Measurements from ENCODE around the gene OR6V1.
"Not testable (repeated sequence)": the region's sequence is repeated elsewhere in the genome, so short reads cannot be mapped to it uniquely, and the experiment has no call there.

Gene OR6V1

DNA sequence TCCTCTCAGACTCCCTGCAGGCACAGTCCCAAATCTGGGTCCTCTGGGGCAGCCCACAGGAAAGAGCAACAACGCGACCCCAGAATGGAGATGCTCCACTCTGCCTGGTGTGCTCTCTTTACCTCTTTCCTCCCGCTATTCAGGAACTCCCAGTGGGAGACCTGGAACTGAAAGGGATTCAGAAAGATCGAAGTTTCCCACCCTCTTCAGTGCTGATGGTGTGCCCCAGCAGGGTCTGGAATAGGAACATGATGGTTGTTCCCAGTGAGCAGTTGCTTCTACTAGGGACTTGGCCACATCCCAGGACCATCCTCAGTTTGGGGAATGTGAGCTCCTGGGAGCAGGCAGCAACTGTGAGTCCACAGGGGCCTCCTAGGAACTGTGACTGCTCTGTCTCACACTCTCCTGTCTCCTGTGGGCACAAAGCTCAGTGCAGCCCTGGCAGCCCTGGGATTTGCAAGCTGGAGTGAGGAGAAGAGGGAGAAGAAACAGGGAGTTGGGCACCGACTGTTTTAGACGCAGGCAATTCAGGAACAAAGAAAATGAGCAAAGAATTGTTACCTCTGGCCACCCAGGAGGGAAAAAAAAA lies 17.9 kb downstream of the OR6V1 start:
- H3K36me3 ChIP-seq (ENCODE audit: insufficient read depth), result no peaks in the 10 kb centered on the region
- no peak overlapping the region for H3K9ac ChIP-seq
- no peaks in the 10 kb centered on the region for H3K27me3 ChIP-seq (ENCODE audit: insufficient read depth, low read depth)
- no peak overlapping the region for H3K4me3 ChIP-seq (IDR thresholded peaks at IDR 0.05; ENCODE audit: insufficient read depth, low read depth, low read length)
- H4K20me1 ChIP-seq (ENCODE audit: insufficient read depth), result no peaks in the 10 kb centered on the region
- no peak overlapping the region for H2AFZ ChIP-seq (ENCODE audit: low read depth)
- no peak overlapping the region for H3K27ac ChIP-seq
- TF ChIP-seq, protein P1, sequence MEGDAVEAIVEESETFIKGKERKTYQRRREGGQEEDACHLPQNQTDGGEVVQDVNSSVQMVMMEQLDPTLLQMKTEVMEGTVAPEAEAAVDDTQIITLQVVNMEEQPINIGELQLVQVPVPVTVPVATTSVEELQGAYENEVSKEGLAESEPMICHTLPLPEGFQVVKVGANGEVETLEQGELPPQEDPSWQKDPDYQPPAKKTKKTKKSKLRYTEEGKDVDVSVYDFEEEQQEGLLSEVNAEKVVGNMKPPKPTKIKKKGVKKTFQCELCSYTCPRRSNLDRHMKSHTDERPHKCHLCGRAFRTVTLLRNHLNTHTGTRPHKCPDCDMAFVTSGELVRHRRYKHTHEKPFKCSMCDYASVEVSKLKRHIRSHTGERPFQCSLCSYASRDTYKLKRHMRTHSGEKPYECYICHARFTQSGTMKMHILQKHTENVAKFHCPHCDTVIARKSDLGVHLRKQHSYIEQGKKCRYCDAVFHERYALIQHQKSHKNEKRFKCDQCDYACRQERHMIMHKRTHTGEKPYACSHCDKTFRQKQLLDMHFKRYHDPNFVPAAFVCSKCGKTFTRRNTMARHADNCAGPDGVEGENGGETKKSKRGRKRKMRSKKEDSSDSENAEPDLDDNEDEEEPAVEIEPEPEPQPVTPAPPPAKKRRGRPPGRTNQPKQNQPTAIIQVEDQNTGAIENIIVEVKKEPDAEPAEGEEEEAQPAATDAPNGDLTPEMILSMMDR (conservative IDR thresholded peaks at IDR 0.05; ENCODE audit: low read depth, low read length), result no peak
- H3K4me2 ChIP-seq, result no peak overlapping the region
- no peaks in the 10 kb centered on the region for H3K4me1 ChIP-seq (ENCODE audit: low read depth, poor library complexity, severe bottlenecking)
- no peaks in the 10 kb centered on the region for H3K79me2 ChIP-seq (ENCODE audit: insufficient read depth, low read depth)

- Histone ChIP-seq H2AFZ (ENCODE audit: low read depth) (no peak overlapping the region), H4K20me1 (ENCODE audit: insufficient read depth) (no peaks in the 10 kb centered on the region), H3K36me3 (ENCODE audit: insufficient read depth) (no peaks in the 10 kb centered on the region), H3K9ac (no peak overlapping the region), H3K79me2 (ENCODE audit: insufficient read depth, low read depth) (no peaks in the 10 kb centered on the region), H3K27ac (no peak overlapping the region), H3K4me2 (no peak overlapping the region), H3K4me3 (IDR thresholded peaks at IDR 0.05; ENCODE audit: insufficient read depth, low read depth, low read length) (no peak overlapping the region), H3K27me3 (ENCODE audit: insufficient read depth, low read depth) (no peaks in the 10 kb centered on the region), H3K4me1 (ENCODE audit: low read depth, poor library complexity, severe bottlenecking) (no peaks in the 10 kb centered on the region)
- TF ChIP-seq, protein P1 (conservative IDR thresholded peaks at IDR 0.05; ENCODE audit: low read depth, low read length), result no peak
Measured at GRCh38 chr7:143073556-143073955, 21.4 kb downstream of the OR6V1 start.

DNA sequence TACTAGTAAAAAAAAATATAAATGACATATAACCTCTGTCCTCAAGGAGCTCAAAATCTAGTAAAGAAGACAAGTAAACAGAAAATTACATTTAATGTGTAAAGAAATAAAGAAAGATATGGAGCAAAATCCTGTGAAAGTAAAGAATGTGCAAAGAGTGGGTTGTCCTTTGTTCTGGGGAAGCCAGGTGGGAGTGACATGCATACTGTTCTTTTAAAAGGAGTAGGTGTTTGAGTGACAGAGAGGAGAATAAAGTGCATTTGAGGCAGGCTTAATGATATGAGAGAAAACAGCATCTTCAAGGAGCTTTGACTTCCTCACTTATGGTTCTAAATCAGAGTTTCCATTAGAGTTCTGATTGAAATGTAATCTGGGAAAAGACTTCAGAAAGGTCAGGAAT lies 22.0 kb downstream of the OR6V1 start:
- Histone ChIP-seq H3K4me2 (no peak overlapping the region), H3K4me1 (ENCODE audit: low read depth, poor library complexity, severe bottlenecking) (no peaks in the 10 kb centered on the region), H4K20me1 (ENCODE audit: insufficient read depth) (no peaks in the 10 kb centered on the region), H3K9ac (no peak overlapping the region), H3K4me3 (IDR thresholded peaks at IDR 0.05; ENCODE audit: insufficient read depth, low read depth, low read length) (no peak overlapping the region), H3K79me2 (ENCODE audit: insufficient read depth, low read depth) (no peaks in the 10 kb centered on the region), H3K27me3 (ENCODE audit: insufficient read depth, low read depth) (no peaks in the 10 kb centered on the region), H2AFZ (ENCODE audit: low read depth) (no peak overlapping the region), H3K36me3 (ENCODE audit: insufficient read depth) (no peaks in the 10 kb centered on the region), H3K27ac (no peak overlapping the region)
- TF ChIP-seq, protein P1 (conservative IDR thresholded peaks at IDR 0.05; ENCODE audit: low read depth, low read length), result no peak

DNA sequence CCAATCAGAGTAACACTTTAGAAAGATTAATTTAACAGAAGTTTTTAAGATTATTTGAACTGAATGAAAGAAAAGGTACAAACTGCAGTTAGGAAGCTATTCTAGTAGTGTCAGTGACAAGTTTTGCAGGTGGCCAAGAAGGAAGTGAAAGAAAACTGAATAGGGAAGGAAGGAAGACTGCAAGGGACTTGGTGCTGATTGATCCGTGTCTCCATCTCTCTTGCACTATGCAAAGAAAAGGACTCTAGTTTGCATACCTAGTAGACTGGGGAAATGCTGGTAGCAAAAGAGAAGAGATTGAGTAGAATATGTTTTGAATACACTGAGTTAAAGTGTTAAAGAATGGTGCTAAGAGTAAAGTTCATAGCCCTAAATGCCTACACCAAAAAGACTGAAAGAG lies 33.0 kb downstream of the OR6V1 start:
- Histone ChIP-seq H3K4me1 (ENCODE audit: low read depth, poor library complexity, severe bottlenecking) (no peaks in the 10 kb centered on the region), H3K4me2 (no peak overlapping the region), H3K4me3 (IDR thresholded peaks at IDR 0.05; ENCODE audit: insufficient read depth, low read depth, low read length) (no peak overlapping the region), H3K79me2 (ENCODE audit: insufficient read depth, low read depth) (no peaks in the 10 kb centered on the region), H3K36me3 (ENCODE audit: insufficient read depth) (no peaks in the 10 kb centered on the region), H3K27ac (no peak overlapping the region), H3K9ac (no peak overlapping the region), H2AFZ (ENCODE audit: low read depth) (no peak overlapping the region), H4K20me1 (ENCODE audit: insufficient read depth) (no peaks in the 10 kb centered on the region), H3K27me3 (ENCODE audit: insufficient read depth, low read depth) (no peaks in the 10 kb centered on the region)
- TF ChIP-seq, protein P1 (conservative IDR thresholded peaks at IDR 0.05; ENCODE audit: low read depth, low read length), result no peak

GRCh38 chr7:143085610-143086009 lies 33.5 kb downstream of the OR6V1 start:
- not testable (repeated sequence) for H3K27me3 ChIP-seq (ENCODE audit: insufficient read depth, low read depth); H3K9ac ChIP-seq; H2AFZ ChIP-seq (ENCODE audit: low read depth); H4K20me1 ChIP-seq (ENCODE audit: insufficient read depth); H3K36me3 ChIP-seq (ENCODE audit: insufficient read depth); H3K79me2 ChIP-seq (ENCODE audit: insufficient read depth, low read depth); H3K4me2 ChIP-seq; H3K4me3 ChIP-seq (IDR thresholded peaks at IDR 0.05; ENCODE audit: insufficient read depth, low read depth, low read length); H3K27ac ChIP-seq; H3K4me1 ChIP-seq (ENCODE audit: low read depth, poor library complexity, severe bottlenecking)

GRCh38 chr7:143088549-143089231 lies 36.5 kb downstream of the OR6V1 start:
- H3K36me3 ChIP-seq (ENCODE audit: insufficient read depth); H3K79me2 ChIP-seq (ENCODE audit: insufficient read depth, low read depth); H3K27me3 ChIP-seq (ENCODE audit: insufficient read depth, low read depth); H3K4me2 ChIP-seq; H3K4me3 ChIP-seq (IDR thresholded peaks at IDR 0.05; ENCODE audit: insufficient read depth, low read depth, low read length); H3K4me1 ChIP-seq (ENCODE audit: low read depth, poor library complexity, severe bottlenecking); H4K20me1 ChIP-seq (ENCODE audit: insufficient read depth); H2AFZ ChIP-seq (ENCODE audit: low read depth); H3K27ac ChIP-seq; H3K9ac ChIP-seq: not testable (repeated sequence)

All from KMS-11 (cell line).